Endothelial cell (in vitro differentiated cells): ENCODE data around the gene IKBKE. TPM values are rescaled to one million over a fixed set of nuclear protein-coding genes. Genes with fewer than 3 reads are reported as not detected.

Source experiments
- DNase-seq: peaks from one replicate; pipeline ENCODE4 v3.0.0; 2021; ENCODE audit warnings: low spot score
- H3K27ac Mint-ChIP-seq: one replicate; pipeline ENCODE4 v1.8.0; 2021; ENCODE audit warnings: mixed read lengths, inconsistent platforms; ENCODE audit not compliant: unreplicated experiment
- H3K27me3 Mint-ChIP-seq: one replicate; pipeline ENCODE4 v1.8.0; 2021; ENCODE audit warnings: mild to moderate bottlenecking, moderate library complexity, mixed read lengths, inconsistent platforms; ENCODE audit not compliant: unreplicated experiment
- H3K36me3 Mint-ChIP-seq: one replicate; pipeline ENCODE4 v1.8.0; 2021; ENCODE audit warnings: mild to moderate bottlenecking, low read depth, mixed read lengths, inconsistent platforms; ENCODE audit not compliant: unreplicated experiment
- H3K4me1 Mint-ChIP-seq: one replicate; pipeline ENCODE4 v1.8.0; 2021; ENCODE audit warnings: mild to moderate bottlenecking, mixed read lengths, inconsistent platforms; ENCODE audit not compliant: unreplicated experiment
- H3K4me3 Mint-ChIP-seq: one replicate; pipeline ENCODE4 v1.8.0; 2021; ENCODE audit warnings: mild to moderate bottlenecking, mixed read lengths, inconsistent platforms; ENCODE audit not compliant: unreplicated experiment
- H3K9me3 Mint-ChIP-seq: one replicate; pipeline ENCODE4 v1.8.0; 2021; ENCODE audit warnings: mixed read lengths, inconsistent platforms; ENCODE audit not compliant: unreplicated experiment
- total RNA-seq: library from RNA; stranded (reverse); fragmentation: NEBNext Ultra II Directional; extraction: Animal tissue kit (Norgen Biotek cat#: 25700); gene quantifications from one replicate; pipeline ENCODE4 v1.2.1, GENCODE V29; 2021; ENCODE audit not compliant: unreplicated experiment
- TF ChIP-seq, protein P1 (sequence below): fragments of 200-600 bp; sonication (generic); IDR thresholded peaks from one replicate; pipeline ENCODE4 v1.5.0; 2021; ENCODE audit warnings: antibody characterized with exemption; ENCODE audit not compliant: unreplicated experiment

IKBKE gene
- total RNA-seq, 1 donor from 2014 or later: 20.9 TPM

GRCh38 chr1:206518206-206518605 lies 47.9 kb downstream of the IKBKE start:
- Mint-ChIP-seq H3K9me3 (no peaks in the 10 kb centered on the region), H3K27me3 (peaks cover 8% of the 10 kb centered on the region), H3K4me1 (no peaks in the 10 kb centered on the region), H3K36me3 (no peaks in the 10 kb centered on the region), H3K4me3 (no peak overlapping the region), H3K27ac (no peak overlapping the region)
- TF ChIP-seq, protein P1, sequence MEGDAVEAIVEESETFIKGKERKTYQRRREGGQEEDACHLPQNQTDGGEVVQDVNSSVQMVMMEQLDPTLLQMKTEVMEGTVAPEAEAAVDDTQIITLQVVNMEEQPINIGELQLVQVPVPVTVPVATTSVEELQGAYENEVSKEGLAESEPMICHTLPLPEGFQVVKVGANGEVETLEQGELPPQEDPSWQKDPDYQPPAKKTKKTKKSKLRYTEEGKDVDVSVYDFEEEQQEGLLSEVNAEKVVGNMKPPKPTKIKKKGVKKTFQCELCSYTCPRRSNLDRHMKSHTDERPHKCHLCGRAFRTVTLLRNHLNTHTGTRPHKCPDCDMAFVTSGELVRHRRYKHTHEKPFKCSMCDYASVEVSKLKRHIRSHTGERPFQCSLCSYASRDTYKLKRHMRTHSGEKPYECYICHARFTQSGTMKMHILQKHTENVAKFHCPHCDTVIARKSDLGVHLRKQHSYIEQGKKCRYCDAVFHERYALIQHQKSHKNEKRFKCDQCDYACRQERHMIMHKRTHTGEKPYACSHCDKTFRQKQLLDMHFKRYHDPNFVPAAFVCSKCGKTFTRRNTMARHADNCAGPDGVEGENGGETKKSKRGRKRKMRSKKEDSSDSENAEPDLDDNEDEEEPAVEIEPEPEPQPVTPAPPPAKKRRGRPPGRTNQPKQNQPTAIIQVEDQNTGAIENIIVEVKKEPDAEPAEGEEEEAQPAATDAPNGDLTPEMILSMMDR: no peak
- no peak for DNase-seq

DNA sequence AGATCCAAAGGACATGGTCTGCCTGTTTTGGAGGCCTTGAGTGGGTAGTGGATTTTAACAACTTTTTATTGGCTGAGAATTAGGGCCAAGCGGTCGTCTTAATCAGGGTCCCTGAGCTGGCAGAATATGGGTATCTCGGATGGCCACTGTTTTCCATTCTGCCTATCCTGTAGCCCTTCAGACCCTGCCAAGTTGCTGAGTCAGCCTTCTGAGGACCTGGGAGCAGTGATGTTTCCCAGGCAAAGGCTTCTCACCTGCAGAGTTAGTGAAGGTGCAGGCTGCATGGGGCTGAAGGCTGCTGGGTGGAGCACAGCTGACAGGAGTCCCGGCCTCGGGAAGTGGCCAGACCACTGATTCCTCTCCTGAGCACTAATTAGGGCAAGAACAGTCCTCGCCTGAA lies 48.5 kb downstream of the IKBKE start:
- Mint-ChIP-seq H3K4me3 (no peak overlapping the region), H3K27me3 (peaks cover 4% of the 10 kb centered on the region), H3K4me1 (no peaks in the 10 kb centered on the region), H3K36me3 (no peaks in the 10 kb centered on the region), H3K9me3 (no peaks in the 10 kb centered on the region), H3K27ac (no peak overlapping the region)
- no peak for DNase-seq
- TF ChIP-seq, protein P1: no peak

DNA sequence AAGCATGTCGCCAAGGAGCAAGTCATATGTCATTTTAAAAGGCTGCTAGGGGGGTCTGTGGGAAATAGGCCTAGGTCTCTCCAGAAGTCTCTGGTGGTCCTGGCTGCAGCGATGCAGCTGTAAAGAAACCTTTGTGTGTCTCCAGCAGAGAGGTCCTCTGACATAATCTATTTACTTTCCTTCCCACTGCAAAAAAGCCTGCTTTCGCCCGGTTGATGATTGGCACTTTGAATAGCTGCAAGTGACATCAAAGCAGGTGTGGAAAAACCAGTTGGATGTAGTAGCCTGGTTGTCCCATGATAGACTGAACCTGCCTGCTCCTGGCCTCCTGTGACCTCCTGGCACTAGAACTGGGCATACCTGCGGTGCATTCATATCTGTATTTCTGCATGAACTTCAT lies 50.9 kb downstream of the IKBKE start:
- Mint-ChIP-seq H3K36me3 (no peaks in the 10 kb centered on the region), H3K4me3 (no peak overlapping the region), H3K27ac (no peak overlapping the region), H3K9me3 (no peaks in the 10 kb centered on the region), H3K27me3 (peaks cover 3% of the 10 kb centered on the region), H3K4me1 (peaks cover 3% of the 10 kb centered on the region)
- no peak for DNase-seq
- TF ChIP-seq, protein P1: no peak

DNA sequence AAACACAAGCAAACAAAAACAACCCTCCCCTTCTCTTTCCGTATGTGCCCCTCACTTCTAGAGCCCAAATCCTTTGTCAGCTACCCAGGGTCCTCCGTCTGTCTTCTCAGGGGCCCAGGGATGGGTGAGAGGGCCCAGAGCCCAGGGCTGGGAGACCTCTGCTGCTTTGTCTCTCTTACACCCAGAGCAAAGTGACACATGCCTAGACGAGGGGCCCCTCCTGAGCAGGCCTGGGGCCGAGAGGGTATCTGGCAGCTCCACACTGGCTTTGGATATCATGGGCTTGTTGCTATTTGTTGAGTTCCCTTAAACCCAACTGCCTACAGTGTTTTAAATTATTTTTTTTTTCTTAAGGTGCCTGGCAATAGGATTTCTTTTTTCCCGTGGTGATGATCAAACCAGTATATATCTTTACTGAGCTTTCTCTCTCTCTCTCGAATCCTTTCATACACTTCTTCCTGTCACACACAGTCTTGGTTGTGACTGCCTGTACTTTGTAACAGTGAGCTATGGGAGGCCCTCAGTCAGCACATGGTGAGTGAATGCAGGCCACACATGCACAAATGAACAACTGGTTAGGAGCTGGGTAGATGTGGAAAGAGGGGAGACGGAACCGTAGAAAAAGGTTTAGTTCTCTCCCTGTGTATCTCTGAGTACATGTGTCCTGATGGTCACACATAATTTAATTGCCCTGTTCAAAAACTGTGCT lies 51.6 kb downstream of the IKBKE start:
- TF ChIP-seq, protein P1: no peak
- H3K4me3 Mint-ChIP-seq: no peak overlapping the region

DNA sequence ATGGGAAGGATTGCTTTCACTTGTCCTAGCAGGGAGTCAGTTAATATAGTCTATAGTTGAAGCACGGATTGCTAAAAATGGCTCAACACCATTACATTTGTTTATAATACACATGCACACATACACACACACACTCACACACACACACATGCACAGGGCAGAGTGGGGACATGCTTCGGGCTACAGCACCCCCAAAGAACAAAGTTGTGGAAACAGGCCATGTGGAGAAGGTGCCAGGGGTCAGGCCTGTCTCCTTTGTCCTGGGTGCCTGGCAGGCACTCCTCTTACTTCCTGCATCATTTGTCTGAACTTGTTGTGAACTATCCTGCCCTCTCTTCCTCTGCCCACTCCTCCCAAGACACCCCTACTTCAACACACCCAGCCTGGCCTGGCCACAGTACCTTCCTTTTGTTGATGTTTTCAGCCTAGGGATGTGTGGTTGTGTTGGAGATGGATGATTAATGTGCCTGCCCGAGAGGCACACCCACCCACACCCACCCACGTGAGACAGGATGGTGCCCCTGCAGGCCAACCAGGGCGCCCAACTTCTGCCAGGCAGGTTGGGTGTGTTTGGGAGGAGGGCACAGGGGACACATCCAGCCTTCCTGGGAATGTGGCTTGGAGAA lies 54.6 kb downstream of the IKBKE start:
- H3K4me1 Mint-ChIP-seq: peaks cover 4% of the 10 kb centered on the region
- TF ChIP-seq, protein P1: no peak
- no peak overlapping the region for H3K4me3 Mint-ChIP-seq
- H3K36me3 Mint-ChIP-seq: no peaks in the 10 kb centered on the region
- DNase-seq: no peak
- no peaks in the 10 kb centered on the region for H3K9me3 Mint-ChIP-seq
- no peak overlapping the region for H3K27ac Mint-ChIP-seq
- no peaks in the 10 kb centered on the region for H3K27me3 Mint-ChIP-seq

More for the DNA sequence above, 51.6 kb downstream of the IKBKE start:
- Mint-ChIP-seq H3K4me1 (peaks cover 4% of the 10 kb centered on the region), H3K9me3 (no peaks in the 10 kb centered on the region), H3K27me3 (peaks cover 2% of the 10 kb centered on the region), H3K36me3 (no peaks in the 10 kb centered on the region), H3K27ac (no peak overlapping the region)
- DNase-seq: no peak
